K562 (cell line): Measurements from ENCODE around the gene ACTR3C. TPM values are rescaled to one million over a fixed set of nuclear protein-coding genes. Genes with fewer than 3 reads are reported as not detected.

ENCODE experiments used
- ARID2 ChIP-seq: fragments of 450-650 bp; IDR thresholded peaks from 2 replicates; pipeline ENCODE4 v1.6.1; 2017; ENCODE audit warnings: antibody characterized with exemption, mild to moderate bottlenecking
- DMBX1 ChIP-seq: fragments of 250-450 bp; sonication (Bioruptor Pico); IDR thresholded peaks from 2 replicates; pipeline ENCODE4 v1.8.0; 2022; ENCODE audit warnings: inconsistent platforms, mild to moderate bottlenecking, moderate library complexity, borderline replicate concordance
- ELF1 ChIP-seq: fragments of 200-800 bp; sonication (Bioruptor generic); IDR thresholded peaks from 2 replicates; pipeline ENCODE4 v1.6.1; 2016; ENCODE audit warnings: missing genetic modification characterization, missing compliant biosample characterization
- NFRKB ChIP-seq: fragments of 450-650 bp; IDR thresholded peaks from 2 replicates; pipeline ENCODE4 v1.6.1; 2016; ENCODE audit warnings: low read depth
- PHF21A ChIP-seq: fragments of 450-650 bp; IDR thresholded peaks from 2 replicates; pipeline ENCODE4 v1.6.1; 2017; ENCODE audit warnings: low read depth, borderline replicate concordance
- POLR2AphosphoS5 ChIP-seq: IDR thresholded peaks from 2 replicates; pipeline ENCODE4 v1.6.1; 2011; ENCODE audit warnings: mild to moderate bottlenecking, low read depth, low read length, moderate library complexity; ENCODE audit not compliant: control insufficient read depth, insufficient read depth
- POU5F1 ChIP-seq: fragments of 150-350 bp; IDR thresholded peaks from 2 replicates; pipeline ENCODE4 v1.6.1; 2014; ENCODE audit warnings: borderline replicate concordance, low read length, low read depth, mild to moderate bottlenecking; ENCODE audit not compliant: partially characterized antibody
- PRDM10 ChIP-seq: fragments of 450-650 bp; IDR thresholded peaks from 2 replicates; pipeline ENCODE4 v1.6.1; 2018; ENCODE audit not compliant: partially characterized antibody
- SAFB ChIP-seq: fragments of 200-400 bp; formaldehyde crosslinking; IDR thresholded peaks from 2 replicates; pipeline ENCODE4 v1.6.1; 2017; ENCODE audit warnings: low read depth, low read length, borderline replicate concordance
- TEAD4 ChIP-seq, 2 experiments: sonication (generic) in 1 of 2; formaldehyde crosslinking in 1 of 2; IDR thresholded peaks; 2 replicates each; pipeline versions ENCODE4 v1.6.1 to v1.8.0; 2012 to 2022; ENCODE audit warnings: borderline replicate concordance in 1 of 2, inconsistent platforms in 1 of 2, low read length in 1 of 2, mild to moderate bottlenecking in 1 of 2, missing genetic modification reagents in 1 of 2
- ZKSCAN8 ChIP-seq: fragments of 200-800 bp; sonication (Bioruptor generic); IDR thresholded peaks from 2 replicates; pipeline ENCODE4 v1.6.1; 2016; ENCODE audit warnings: missing genetic modification characterization, missing compliant biosample characterization
- ZNF263 ChIP-seq: sonication (generic); formaldehyde crosslinking; IDR thresholded peaks from 2 replicates; pipeline ENCODE4 v1.8.0; 2022; ENCODE audit warnings: mild to moderate bottlenecking, missing genetic modification reagents, borderline replicate concordance
- ZNF347 ChIP-seq: fragments of 450-650 bp; formaldehyde crosslinking; IDR thresholded peaks from 2 replicates; pipeline ENCODE4 v1.4.0; 2020; ENCODE audit warnings: low read depth, mild to moderate bottlenecking, moderate library complexity
- ZNF699 ChIP-seq: fragments of 250-450 bp; sonication (Bioruptor Pico); IDR thresholded peaks from 2 replicates; pipeline ENCODE4 v1.8.0; 2021; ENCODE audit warnings: mild to moderate bottlenecking, moderate library complexity; ENCODE audit not compliant: insufficient replicate concordance
- polyA plus RNA-seq, 8 experiments: library from polyadenylated mRNA; depleted of rRNA in 4 of 8; stranded (reverse) in 5 of 8; unstranded in 3 of 8; fragments of >200 nt; fragmentation: Nextera tagmentation in 2 of 8; fragmentation: Illumina TruSeq in 1 of 8; extraction: Ambion mirVana in 2 of 8; extraction: Trizol in 1 of 8; gene quantifications; 2 replicates each; pipeline versions ENCODE4 v1.2.1 to v1.2.3, GENCODE V29; 2011 to 2014; ENCODE audit warnings: inconsistent platforms in 1 of 8, missing spikeins in 1 of 8
- total RNA-seq, 7 experiments: library from RNA; depleted of rRNA in 6 of 7; stranded (reverse); fragments of >200 nt in 6 of 7; fragmentation: Illumina TruSeq in 2 of 7; extraction: Trizol in 2 of 7; gene quantifications; 2 replicates each; pipeline versions ENCODE4 v1.2.1 to v1.2.3, GENCODE V29; 2011 to 2021; ENCODE audit warnings: low replicate concordance in 1 of 7
- TF ChIP-seq, protein P1 (sequence below): fragments of 450-650 bp; IDR thresholded peaks from 2 replicates; pipeline ENCODE4 v1.6.1; 2016; ENCODE audit warnings: antibody characterized with exemption
- TF ChIP-seq, protein P2 (sequence below): fragments of 250-450 bp; sonication (Bioruptor Pico); IDR thresholded peaks from 2 replicates; pipeline ENCODE4 v1.5.0; 2021; ENCODE audit warnings: mild to moderate bottlenecking, moderate library complexity
- TF ChIP-seq, protein P3 (sequence below): IDR thresholded peaks from 2 replicates; pipeline ENCODE4 v1.6.1; 2016; ENCODE audit warnings: missing genetic modification characterization, missing compliant biosample characterization

The ACTR3C gene
- total and polyA plus RNA-seq, 9 of the 15 experiments (the other 6 are each of a cell fraction or from before 2014, with no cell fraction given) = 9.0 to 35.4 (median 13.3) TPM

DNA sequence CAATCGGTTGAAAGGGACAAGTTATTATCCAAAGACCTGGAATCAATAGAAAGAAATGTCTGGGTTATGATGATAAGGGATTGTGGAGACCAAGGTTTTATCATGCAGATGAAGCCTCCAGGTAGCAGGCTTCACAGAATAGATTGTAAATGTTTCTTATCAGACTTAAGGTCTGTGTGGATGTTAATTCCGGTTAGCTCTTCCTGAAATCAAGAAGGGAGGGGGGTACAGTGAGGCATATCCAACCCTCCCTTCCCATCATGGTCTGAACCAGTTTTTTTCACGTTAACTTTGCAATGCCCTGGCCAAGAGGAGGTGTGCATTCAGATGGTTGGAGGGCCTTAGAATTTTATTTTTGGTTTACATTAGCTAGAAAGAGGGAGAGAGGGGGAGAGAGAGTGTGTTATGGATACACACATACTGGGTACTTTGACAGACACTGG lies 10.0 kb downstream of the ACTR3C start (continued):
- peak; percentile 96 for TF ChIP-seq PRDM10
- no peak for TF ChIP-seq ZNF347 (CRISPR knock-in tag)
- TF ChIP-seq, protein P1, sequence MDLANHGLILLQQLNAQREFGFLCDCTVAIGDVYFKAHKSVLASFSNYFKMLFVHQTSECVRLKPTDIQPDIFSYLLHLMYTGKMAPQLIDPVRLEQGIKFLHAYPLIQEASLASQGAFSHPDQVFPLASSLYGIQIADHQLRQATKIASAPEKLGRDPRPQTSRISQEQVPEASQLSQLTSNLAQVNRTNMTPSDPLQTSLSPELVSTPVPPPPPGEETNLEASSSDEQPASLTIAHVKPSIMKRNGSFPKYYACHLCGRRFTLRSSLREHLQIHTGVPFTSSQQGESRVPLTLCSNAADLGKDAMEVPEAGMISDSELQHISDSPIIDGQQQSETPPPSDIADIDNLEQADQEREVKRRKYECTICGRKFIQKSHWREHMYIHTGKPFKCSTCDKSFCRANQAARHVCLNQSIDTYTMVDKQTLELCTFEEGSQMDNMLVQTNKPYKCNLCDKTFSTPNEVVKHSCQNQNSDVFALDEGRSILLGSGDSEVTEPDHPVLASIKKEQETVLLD = no peak
- no peak for TF ChIP-seq ZNF699
- no peak for TF ChIP-seq DMBX1 (CRISPR knock-in tag)
- TF ChIP-seq ARID2 = no peak
- TF ChIP-seq SAFB = no peak
- TF ChIP-seq ELF1 (tag) = peak; percentile 55; the same call in 1 of the 2 replicates
- peak; percentile 97 for TF ChIP-seq TEAD4 (IDR thresholded peaks at IDR 0.05; ENCODE audit: low read length)
- no peak for TF ChIP-seq TEAD4 (CRISPR knock-in tag; IDR thresholded peaks at IDR 0.05; ENCODE audit: borderline replicate concordance)
- TF ChIP-seq ZNF263 (CRISPR knock-in tag) = no peak
- TF ChIP-seq PHF21A = no peak
- no peak for TF ChIP-seq NFRKB
- TF ChIP-seq ZKSCAN8 (CRISPR knock-in tag) = peak; percentile 47; the same call in 1 of the 2 replicates
- peak; percentile 82 for TF ChIP-seq POLR2AphosphoS5
- TF ChIP-seq, protein P2, sequence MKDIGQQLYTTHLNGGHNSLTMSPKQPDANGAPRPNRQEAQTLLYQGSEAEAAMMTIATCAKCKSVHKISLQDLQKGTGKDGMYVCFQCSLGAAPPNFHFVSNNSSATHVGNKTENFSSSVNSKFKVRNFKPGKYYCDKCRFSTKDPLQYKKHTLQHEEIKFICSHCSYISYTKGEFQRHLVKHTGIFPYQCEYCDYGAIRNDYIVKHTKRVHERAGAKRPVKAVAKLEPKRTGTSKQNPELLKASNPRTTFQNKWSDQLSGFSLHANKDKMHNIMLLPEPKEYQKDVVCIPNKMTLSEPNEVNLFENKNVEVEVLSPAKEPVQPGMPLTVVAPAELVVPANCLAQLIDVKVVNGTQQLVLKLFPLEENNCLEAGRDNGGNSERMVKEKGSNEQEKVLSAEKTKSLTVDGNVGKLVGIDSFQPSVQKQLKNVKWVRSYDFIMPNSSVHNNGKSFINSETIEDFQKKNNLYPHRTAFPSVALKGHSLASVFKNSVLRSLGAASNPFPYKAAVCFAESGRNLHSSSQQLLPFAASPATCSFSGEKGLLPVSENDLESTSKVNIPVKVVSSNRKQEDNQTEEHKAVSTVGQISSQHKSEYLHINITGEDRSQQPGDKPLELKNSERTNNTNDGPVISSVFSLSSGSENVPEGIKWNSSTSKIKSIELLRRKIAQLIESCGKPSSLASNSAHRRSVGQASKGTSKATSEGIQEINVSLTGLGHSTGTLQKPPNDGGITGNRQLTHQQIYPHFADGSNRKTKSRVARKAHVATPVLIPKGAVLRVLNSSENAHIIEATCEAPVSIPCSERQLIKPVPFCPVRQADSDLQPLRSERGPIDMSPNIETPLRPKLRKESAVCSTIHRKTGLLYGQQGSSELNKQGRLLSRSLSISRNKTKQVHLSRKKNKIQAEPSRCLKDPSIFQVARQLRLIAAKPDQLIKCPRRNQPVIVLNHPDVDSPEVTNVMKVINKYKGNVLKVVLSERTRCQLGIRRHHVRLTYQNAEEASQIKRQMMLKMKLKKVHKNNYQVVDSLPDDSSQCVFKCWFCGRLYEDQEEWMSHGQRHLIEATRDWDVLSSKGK (CRISPR knock-in tag) = no peak
- TF ChIP-seq POU5F1 = no peak
- TF ChIP-seq, protein P3, sequence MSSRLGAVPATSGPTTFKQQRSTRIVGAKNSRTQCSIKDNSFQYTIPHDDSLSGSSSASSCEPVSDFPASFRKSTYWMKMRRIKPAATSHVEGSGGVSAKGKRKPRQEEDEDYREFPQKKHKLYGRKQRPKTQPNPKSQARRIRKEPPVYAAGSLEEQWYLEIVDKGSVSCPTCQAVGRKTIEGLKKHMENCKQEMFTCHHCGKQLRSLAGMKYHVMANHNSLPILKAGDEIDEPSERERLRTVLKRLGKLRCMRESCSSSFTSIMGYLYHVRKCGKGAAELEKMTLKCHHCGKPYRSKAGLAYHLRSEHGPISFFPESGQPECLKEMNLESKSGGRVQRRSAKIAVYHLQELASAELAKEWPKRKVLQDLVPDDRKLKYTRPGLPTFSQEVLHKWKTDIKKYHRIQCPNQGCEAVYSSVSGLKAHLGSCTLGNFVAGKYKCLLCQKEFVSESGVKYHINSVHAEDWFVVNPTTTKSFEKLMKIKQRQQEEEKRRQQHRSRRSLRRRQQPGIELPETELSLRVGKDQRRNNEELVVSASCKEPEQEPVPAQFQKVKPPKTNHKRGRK (tag) = no peak
